ENCODE data around the gene GTF2H4.

DNA sequence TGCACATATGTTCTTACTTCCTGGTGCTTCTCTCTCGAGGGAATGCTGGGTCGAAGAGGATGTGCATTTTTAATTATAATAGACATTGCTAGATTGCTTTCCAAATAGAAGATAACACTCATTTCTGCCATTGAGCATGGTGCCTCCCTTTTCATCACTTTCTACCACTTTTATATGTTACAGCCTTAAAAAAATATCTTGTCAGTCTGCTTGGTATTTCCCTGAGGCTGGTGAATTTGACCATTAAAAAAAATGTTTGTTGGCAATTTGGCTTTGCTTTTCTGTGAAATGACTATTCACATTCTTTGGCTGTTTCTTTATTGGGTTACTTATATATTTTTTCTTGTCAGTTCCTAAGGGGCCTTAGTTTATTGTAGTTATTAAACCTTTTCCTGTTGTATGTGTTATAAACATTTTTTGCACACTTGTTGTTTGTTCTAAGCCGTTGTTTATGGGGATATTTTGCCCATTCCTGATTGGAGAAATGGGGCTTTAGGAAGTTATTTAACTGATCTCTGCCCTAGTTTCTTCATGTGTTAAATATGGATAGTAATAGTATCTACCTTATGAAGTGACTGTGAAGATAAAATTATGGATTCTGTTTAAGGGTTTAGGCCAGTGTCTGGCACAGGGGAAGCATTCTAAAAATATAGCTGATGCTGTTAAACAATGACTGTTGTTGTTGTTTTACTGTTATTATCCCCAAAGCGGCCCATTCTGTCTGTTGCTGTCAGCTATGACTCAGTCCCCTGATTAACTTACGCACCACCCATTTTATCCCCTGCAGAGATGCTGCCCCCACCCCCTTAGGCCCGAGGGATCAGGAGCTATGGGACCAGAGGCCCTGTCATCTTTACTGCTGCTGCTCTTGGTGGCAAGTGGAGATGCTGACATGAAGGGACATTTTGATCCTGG is 19.8 kb upstream of the GTF2H4 start:
- TF ChIP-seq CTCF (IDR thresholded peaks at IDR 0.05; ENCODE audit: insufficient read depth, low read length, poor library complexity, severe bottlenecking) (no peak), EZH2phosphoT487 (conservative IDR thresholded peaks at IDR 0.05; ENCODE audit: low read length) (no peak)

Data from SU-DHL-6 (cell line).